Activated T-helper 1 cell treated with anti-CD3 and anti-CD28 coated beads, Interleukin-12 subunit alpha, Interleukin-12 subunit beta, Interleukin-2, Interleukin-4 antibody, amounts not matched to agents 30 ng/mL and 10 ng/mL and 1 ng/mL, durations not matched to agents 14 hours and 24 hours and 36 hours (primary cell): Measurements from ENCODE around the gene IVL. TPM values are rescaled to one million over a fixed set of nuclear protein-coding genes. Genes with fewer than 3 reads are reported as not detected.

Experiments
- DNase-seq: peaks from one replicate; pipeline ENCODE4 v3.0.0; 2021; ENCODE audit warnings: low spot score
- H3K27ac Mint-ChIP-seq: one replicate; pipeline ENCODE4 v1.8.0; 2021; ENCODE audit warnings: mild to moderate bottlenecking, mixed read lengths
- H3K27me3 Mint-ChIP-seq: one replicate; pipeline ENCODE4 v1.8.0; 2022; ENCODE audit warnings: mild to moderate bottlenecking, moderate library complexity, mixed read lengths; ENCODE audit not compliant: insufficient read depth
- H3K36me3 Mint-ChIP-seq: one replicate; pipeline ENCODE4 v1.8.0; 2021; ENCODE audit warnings: low read depth, mixed read lengths
- H3K4me1 Mint-ChIP-seq: one replicate; pipeline ENCODE4 v1.8.0; 2021; ENCODE audit warnings: low read depth, mixed read lengths
- H3K4me3 Mint-ChIP-seq: one replicate; pipeline ENCODE4 v1.8.0; 2021; ENCODE audit warnings: mild to moderate bottlenecking, moderate library complexity, mixed read lengths
- H3K9me3 Mint-ChIP-seq: one replicate; pipeline ENCODE4 v1.8.0; 2021; ENCODE audit warnings: mixed read lengths
- intact Hi-C: fragments of 100-400 bp; cut with micrococcal nuclease; formaldehyde crosslinking; loops from one replicate; pipeline ENCODE4 v1.15.1; 2024
- total RNA-seq: library from RNA; stranded (reverse); gene quantifications from 2 replicates; pipeline ENCODE4 v1.2.3, GENCODE V29; 2022

Gene IVL
- not detected in 2 replicates for total RNA-seq

- no peak within 1 kb of the TSS for H3K4me3 Mint-ChIP-seq
- no peaks in the 10 kb centered on the region for H3K9me3 Mint-ChIP-seq
- no peak within 1 kb of the TSS for H3K27ac Mint-ChIP-seq
- intact Hi-C loops = no loop called here
- DNase-seq = no peak
- H3K4me1 Mint-ChIP-seq = no peaks in the 10 kb centered on the region
- no peaks in the 10 kb centered on the region for H3K36me3 Mint-ChIP-seq
- H3K27me3 Mint-ChIP-seq = peaks cover 4% of the 10 kb centered on the region
These were observed at the start of gene IVL for GRCh38 chr1:152907686-152908601. IVL (plus strand) TSS chr1:152908546; CDS start chr1:152909798, 1,252 bp downstream.

- intact Hi-C loops = no loop called here
- Mint-ChIP-seq H3K9me3 (no peaks in the 10 kb centered on the region), H3K36me3 (no peaks in the 10 kb centered on the region), H3K27ac (no peak within 1 kb of the TSS), H3K4me3 (no peak within 1 kb of the TSS), H3K27me3 (peaks cover 4% of the 10 kb centered on the region), H3K4me1 (no peaks in the 10 kb centered on the region)
- no peak for DNase-seq
These were observed 48.6 kb upstream of the IVL start, which contains the start of gene LCE7A for GRCh38 chr1:152859696-152860095. LCE7A (plus strand) TSS chr1:152859996; CDS start chr1:152860698, 702 bp downstream.

GRCh38 chr1:152860129-152860528 lies 48.2 kb upstream of the IVL start:
- Mint-ChIP-seq H3K4me3 (no peak overlapping the region), H3K9me3 (no peaks in the 10 kb centered on the region), H3K27me3 (peaks cover 4% of the 10 kb centered on the region), H3K4me1 (no peaks in the 10 kb centered on the region), H3K36me3 (no peaks in the 10 kb centered on the region), H3K27ac (no peak overlapping the region)
- DNase-seq = no peak
- intact Hi-C loops = no loop called here

- no peak overlapping the region for H3K27ac Mint-ChIP-seq
- H3K36me3 Mint-ChIP-seq = no peaks in the 10 kb centered on the region
- no peaks in the 10 kb centered on the region for H3K4me1 Mint-ChIP-seq
- H3K4me3 Mint-ChIP-seq = no peak overlapping the region
- intact Hi-C loops = no loop called here
- no peak for DNase-seq
- no peaks in the 10 kb centered on the region for H3K9me3 Mint-ChIP-seq
- H3K27me3 Mint-ChIP-seq = peaks cover 4% of the 10 kb centered on the region
These were observed 47.0 kb upstream of the IVL start for GRCh38 chr1:152861374-152861773.

- H3K4me1 Mint-ChIP-seq = no peaks in the 10 kb centered on the region
- no peaks in the 10 kb centered on the region for H3K36me3 Mint-ChIP-seq
- peaks cover 3% of the 10 kb centered on the region for H3K27me3 Mint-ChIP-seq
- DNase-seq = no peak
- H3K4me3 Mint-ChIP-seq = no peak overlapping the region
- H3K27ac Mint-ChIP-seq = no peak overlapping the region
- no peaks in the 10 kb centered on the region for H3K9me3 Mint-ChIP-seq
- intact Hi-C loops = no loop called here
These were observed 43.9 kb upstream of the IVL start for GRCh38 chr1:152864443-152864842.

GRCh38 chr1:152866321-152866720 lies 42.0 kb upstream of the IVL start:
- H3K36me3 Mint-ChIP-seq = no peaks in the 10 kb centered on the region
- H3K4me1 Mint-ChIP-seq = no peaks in the 10 kb centered on the region
- no peak overlapping the region for H3K27ac Mint-ChIP-seq
- H3K9me3 Mint-ChIP-seq = no peaks in the 10 kb centered on the region
- intact Hi-C loops = loop anchor here (5.0 kb wide), 1 partner anchor 411 kb away; no protein-coding TSS in a partner anchor
- no peaks in the 10 kb centered on the region for H3K27me3 Mint-ChIP-seq
- H3K4me3 Mint-ChIP-seq = no peak overlapping the region
- no peak for DNase-seq

- intact Hi-C loops = loop anchor here (1.0 to 5.0 kb wide), 3 partner anchors 57 to 407 kb away; no protein-coding TSS in a partner anchor
- H3K36me3 Mint-ChIP-seq = no peaks in the 10 kb centered on the region
- H3K4me1 Mint-ChIP-seq = no peaks in the 10 kb centered on the region
- H3K9me3 Mint-ChIP-seq = no peaks in the 10 kb centered on the region
- peak; percentile 23 for DNase-seq
- H3K4me3 Mint-ChIP-seq = no peak overlapping the region
- H3K27ac Mint-ChIP-seq = no peak overlapping the region
- peaks cover 2% of the 10 kb centered on the region for H3K27me3 Mint-ChIP-seq
These were observed 38.4 kb upstream of the IVL start for GRCh38 chr1:152869808-152870419.

GRCh38 chr1:152870831-152871730 lies 37.3 kb upstream of the IVL start:
- H3K4me1 Mint-ChIP-seq = no peaks in the 10 kb centered on the region
- intact Hi-C loops = no loop called here
- H3K27me3 Mint-ChIP-seq = peaks cover 7% of the 10 kb centered on the region
- no peak overlapping the region for H3K4me3 Mint-ChIP-seq
- no peaks in the 10 kb centered on the region for H3K9me3 Mint-ChIP-seq
- no peaks in the 10 kb centered on the region for H3K36me3 Mint-ChIP-seq
- H3K27ac Mint-ChIP-seq = no peak overlapping the region
- no peak for DNase-seq

- DNase-seq = no peak
- no peaks in the 10 kb centered on the region for H3K4me1 Mint-ChIP-seq
- intact Hi-C loops = no loop called here
- no peaks in the 10 kb centered on the region for H3K9me3 Mint-ChIP-seq
- H3K27me3 Mint-ChIP-seq = peaks cover 7% of the 10 kb centered on the region
- no peak overlapping the region for H3K27ac Mint-ChIP-seq
- H3K4me3 Mint-ChIP-seq = no peak overlapping the region
- no peaks in the 10 kb centered on the region for H3K36me3 Mint-ChIP-seq
These were observed 36.6 kb upstream of the IVL start for GRCh38 chr1:152871731-152872126.

- Mint-ChIP-seq H3K9me3 (no peaks in the 10 kb centered on the region), H3K27ac (no peak overlapping the region), H3K36me3 (no peaks in the 10 kb centered on the region), H3K4me1 (no peaks in the 10 kb centered on the region), H3K4me3 (no peak overlapping the region), H3K27me3 (peaks cover 7% of the 10 kb centered on the region)
- intact Hi-C loops = no loop called here
- DNase-seq = no peak
These were observed 34.9 kb upstream of the IVL start for GRCh38 chr1:152873495-152873894.

- H3K4me3 Mint-ChIP-seq = no peak overlapping the region
- intact Hi-C loops = no loop called here
- peaks cover 6% of the 10 kb centered on the region for H3K27me3 Mint-ChIP-seq
- DNase-seq = no peak
- no peaks in the 10 kb centered on the region for H3K4me1 Mint-ChIP-seq
- no peak overlapping the region for H3K27ac Mint-ChIP-seq
- H3K36me3 Mint-ChIP-seq = no peaks in the 10 kb centered on the region
- H3K9me3 Mint-ChIP-seq = no peaks in the 10 kb centered on the region
These were observed 31.5 kb upstream of the IVL start for GRCh38 chr1:152876827-152877226.

GRCh38 chr1:152878042-152878441 lies 30.3 kb upstream of the IVL start, which contains the start of gene SMCP:
SMCP (plus strand) TSS chr1:152878322; CDS start chr1:152884423, 6,101 bp downstream.
- intact Hi-C loops = no loop called here
- no peak for DNase-seq
- Mint-ChIP-seq H3K27me3 (peaks cover 5% of the 10 kb centered on the region), H3K4me3 (no peak within 1 kb of the TSS), H3K36me3 (no peaks in the 10 kb centered on the region), H3K27ac (no peak within 1 kb of the TSS), H3K4me1 (no peaks in the 10 kb centered on the region), H3K9me3 (no peaks in the 10 kb centered on the region)
